Spleen (tissue), 11 donors: Measurements from ENCODE around the gene DLX1. TPM values are rescaled to one million over a fixed set of nuclear protein-coding genes. Genes with fewer than 3 reads are reported as not detected.
"Not testable (repeated sequence)": the region's sequence is repeated elsewhere in the genome, so short reads cannot be mapped to it uniquely, and the experiment has no call there.

Source experiments
- DNase-seq: peaks from one replicate; pipeline ENCODE4 v3.0.0-alpha.2; 2020
- H3K27ac ChIP-seq, 8 donors: fragments of 200-600 bp; sonication (generic) in 7 of 8; 1 replicate in 4 of 8; 2 replicates in 4 of 8; pipeline versions ENCODE4 v1.5.0 to v1.8.0; 2016 to 2021; ENCODE audit warnings: inconsistent platforms in 4 of 8, mild to moderate bottlenecking in 4 of 8, moderate library complexity in 1 of 8
- H3K27me3 ChIP-seq, 7 donors: fragments of 200-600 bp; sonication (generic) in 6 of 7; replicated peaks in 1 of 7; 1 replicate in 4 of 7; 2 replicates in 3 of 7; pipeline versions ENCODE4 v1.5.0 to v1.8.0; 2016 to 2021; ENCODE audit warnings: inconsistent platforms in 3 of 7, mild to moderate bottlenecking in 1 of 7
- H3K36me3 ChIP-seq, 6 donors: fragments of 200-600 bp; sonication (generic) in 5 of 6; 1 replicate in 4 of 6; 2 replicates in 2 of 6; pipeline versions ENCODE4 v1.5.0 to v1.8.0; 2016 to 2021; ENCODE audit warnings: inconsistent platforms in 2 of 6
- H3K4me1 ChIP-seq, 6 donors: fragments of 200-600 bp; sonication (generic) in 5 of 6; 1 replicate in 3 of 6; 2 replicates in 3 of 6; pipeline versions ENCODE4 v1.5.0 to v1.8.0; 2016 to 2021; ENCODE audit warnings: inconsistent platforms in 3 of 6
- H3K4me3 ChIP-seq, 8 donors: fragments of 200-600 bp; sonication (generic) in 7 of 8; 1 replicate in 4 of 8; 2 replicates in 4 of 8; pipeline versions ENCODE4 v1.5.0 to v1.8.0; 2016 to 2021; ENCODE audit warnings: inconsistent platforms in 4 of 8, mild to moderate bottlenecking in 4 of 8, moderate library complexity in 2 of 8
- H3K9me3 ChIP-seq, 8 donors: fragments of 200-600 bp; sonication (generic) in 7 of 8; 1 replicate in 4 of 8; 2 replicates in 4 of 8; pipeline versions ENCODE4 v1.5.0 to v1.8.0; 2016 to 2021; ENCODE audit warnings: inconsistent platforms in 4 of 8
- CTCF ChIP-seq, 11 experiments: fragments of 200-600 bp in 7 of 11; fragments of 450-650 bp in 4 of 11; sonication (generic) in 4 of 11; IDR thresholded peaks in 8 of 11; conservative IDR thresholded peaks in 3 of 11; 1 replicate in 7 of 11; 2 replicates in 4 of 11; pipeline versions ENCODE4 v1.4.0 to v1.8.0; 2016 to 2021; ENCODE audit warnings: antibody characterized with exemption in 11 of 11, inconsistent platforms in 4 of 11, mild to moderate bottlenecking in 1 of 11
- POLR2A ChIP-seq, 3 donors: fragments of 450-650 bp; IDR thresholded peaks; one replicate each; pipeline ENCODE4 v1.5.1; 2017; ENCODE audit warnings: antibody characterized with exemption in 3 of 3, mild to moderate bottlenecking in 1 of 3
- POLR2AphosphoS5 ChIP-seq, 3 donors: sonication (generic); formaldehyde crosslinking; IDR thresholded peaks; one replicate each; pipeline ENCODE4 v1.5.1; 2017; ENCODE audit warnings: antibody characterized with exemption in 3 of 3
- WGBS, 5 donors: extraction: QIAGEN DNeasy Blood & Tissue Kit in 3 of 5; methylation state at CpG; one replicate each; pipeline versions ENCODE4 v1.1.5 to v1.1.7; 2013 to 2018; 5-methylcytosine and 5-hydroxymethylcytosine counted together
- intact Hi-C: fragments of 100-400 bp; cut with DNase I; formaldehyde crosslinking; loops from one replicate; pipeline ENCODE4 v1.15.0; 2023; ENCODE audit warnings: low total_unique reads
- polyA plus RNA-seq, 3 donors: library from polyadenylated mRNA; stranded (reverse); fragments of 200-250 nt; gene quantifications; one replicate each; pipeline ENCODE4 v1.2.1, GENCODE V29; 2013
- total RNA-seq, 7 donors: library from RNA; depleted of rRNA in 3 of 7; stranded (reverse); fragments of >200 nt in 3 of 7; fragmentation: NEBNext Ultra II Directional in 4 of 7; extraction: Animal tissue kit (Norgen Biotek cat#: 25700) in 4 of 7; gene quantifications; one replicate each; pipeline versions ENCODE4 v1.1.0 to v1.2.1, GENCODE V29; 2016 to 2021
- donor health status: healthy with polysubstance abuse.
- donor health status: DM: no; HTN: no; CAD: no; lungs with moderate emphysema.
- donor health status: DM: no; HTN: no; CAD: no.
- donor health status: Bipolar disorder and iron deficiency.
- donor health status: healthy.
- donor health status: DM: no; HTN: no; CAD: no.
- donor health status: DM: yes; HTN: yes; CAD: no.

Gene DLX1
- total and polyA plus RNA-seq, 10 donors, result 0.16 TPM; not detected in 9

DNA sequence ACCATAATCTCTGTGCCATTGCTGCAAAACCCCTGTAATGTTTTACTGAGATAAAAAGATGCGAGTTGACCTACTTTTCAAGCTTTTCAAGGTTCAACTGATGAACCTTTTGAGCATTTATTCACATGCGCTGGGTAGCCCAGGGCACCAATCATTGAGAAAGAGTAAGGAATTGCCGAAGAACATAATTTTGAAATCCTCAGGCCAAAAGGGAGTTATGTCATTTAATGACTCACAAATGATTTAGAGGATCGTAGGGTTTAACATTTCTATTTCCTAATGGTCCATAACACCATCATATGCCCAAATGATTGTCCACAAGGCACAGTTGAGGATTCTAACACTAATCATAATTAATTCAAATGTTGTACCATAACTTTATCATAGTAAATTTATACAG, 20.2 kb upstream of the DLX1 start:
- Histone ChIP-seq H3K9me3 (no peaks in the 10 kb centered on the region), H3K4me1 (no peaks in the 10 kb centered on the region), H3K4me3 (no peak overlapping the region), H3K27ac (no peak overlapping the region), H3K27me3 (no peaks in the 10 kb centered on the region), H3K36me3 (peaks cover 0 to 26% (median 0%) of the 10 kb centered on the region in 6 donors)
- DNase-seq, result no peak
- intact Hi-C loops, result no loop called here
- 74 to 95% (median 86%) methylated on average over 4 of the region's 4 CpGs for WGBS, 5 donors
- TF ChIP-seq POLR2AphosphoS5 (IDR thresholded peaks at IDR 0.05), result no peak
- TF ChIP-seq POLR2A (IDR thresholded peaks at IDR 0.05), result no peak
- TF ChIP-seq CTCF (IDR thresholded peaks at IDR 0.05 in 8 of 11, conservative IDR thresholded peaks at IDR 0.05 in 3 of 11), result no peak

GRCh38 chr2:172066394-172066886, 18.9 kb upstream of the DLX1 start:
- 85 to 93% (median 92%) methylated on average over 4 of the region's 4 CpGs for WGBS, 5 donors
- TF ChIP-seq POLR2AphosphoS5 (IDR thresholded peaks at IDR 0.05) (no peak), CTCF (IDR thresholded peaks at IDR 0.05 in 8 of 11, conservative IDR thresholded peaks at IDR 0.05 in 3 of 11) (no peak), POLR2A (IDR thresholded peaks at IDR 0.05) (no peak)

DNA sequence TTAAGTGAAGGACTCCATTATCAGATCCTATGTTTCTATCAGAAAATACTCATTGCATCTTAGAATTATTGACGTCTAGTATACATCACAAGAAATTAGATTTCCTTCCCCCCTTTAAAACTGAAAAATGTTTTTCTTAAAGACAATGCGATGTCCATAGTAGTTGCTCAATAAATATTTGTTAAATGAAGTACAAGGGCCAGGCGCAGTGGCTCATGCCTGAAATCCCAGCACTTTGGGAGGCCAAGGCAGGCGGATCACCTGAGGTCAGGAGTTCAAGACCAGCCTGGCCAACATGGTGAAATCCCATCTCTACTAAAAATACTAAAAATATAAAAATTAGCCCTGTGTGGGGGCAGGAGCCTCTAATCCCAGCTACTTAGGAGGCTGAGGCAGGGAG, 17.4 kb upstream of the DLX1 start:
- H3K4me1 ChIP-seq, intact Hi-C loops, H3K4me3 ChIP-seq, H3K27me3 ChIP-seq, DNase-seq, H3K9me3 ChIP-seq, H3K27ac ChIP-seq: not testable (repeated sequence)
- 94 to 97% (median 95%) methylated on average over 4 of the region's 4 CpGs for WGBS, 5 donors
- H3K36me3 ChIP-seq, result peaks cover 0 to 20% (median 0%) of the 10 kb centered on the region in 6 donors

More at GRCh38 chr2:172066394-172066886, 18.9 kb upstream of the DLX1 start:
- Histone ChIP-seq H3K4me3 (no peak overlapping the region), H3K4me1 (no peaks in the 10 kb centered on the region), H3K27me3 (no peaks in the 10 kb centered on the region), H3K36me3 (peaks cover 0 to 26% (median 0%) of the 10 kb centered on the region in 6 donors), H3K27ac (no peak overlapping the region), H3K9me3 (no peaks in the 10 kb centered on the region)
- no peak for DNase-seq
- intact Hi-C loops, result no loop called here

GRCh38 chr2:172070936-172071335, 14.4 kb upstream of the DLX1 start:
- WGBS, 5 donors, result 83 to 95% (median 84%) methylated on average over 1 of the region's 1 CpG
- intact Hi-C loops, result no loop called here
- TF ChIP-seq POLR2A (IDR thresholded peaks at IDR 0.05) (no peak), CTCF (IDR thresholded peaks at IDR 0.05 in 8 of 11, conservative IDR thresholded peaks at IDR 0.05 in 3 of 11) (no peak), POLR2AphosphoS5 (IDR thresholded peaks at IDR 0.05) (no peak)

DNA sequence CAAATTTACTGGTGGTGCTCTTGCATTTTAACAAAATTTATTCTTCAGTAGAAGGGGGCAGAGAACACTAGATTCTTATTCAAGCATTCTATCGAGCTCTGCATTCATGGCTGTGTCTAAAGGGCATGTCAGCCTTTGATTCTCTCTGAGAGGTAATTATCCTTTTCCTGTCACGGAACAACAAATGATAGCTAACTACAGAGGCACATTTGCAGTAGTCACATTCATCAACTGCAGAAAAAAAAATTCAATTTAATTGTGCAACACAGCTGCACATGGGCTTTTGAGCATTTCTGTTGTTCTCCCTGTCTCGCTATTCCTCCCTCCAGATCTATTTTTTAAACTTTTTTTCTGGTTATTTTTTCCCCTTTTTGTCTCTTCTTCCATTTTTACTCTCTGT, 13.0 kb upstream of the DLX1 start:
- H3K27me3 ChIP-seq, result no peaks in the 10 kb centered on the region
- H3K4me3 ChIP-seq, result no peak overlapping the region
- no peak for DNase-seq
- no peaks in the 10 kb centered on the region for H3K36me3 ChIP-seq
- TF ChIP-seq CTCF (IDR thresholded peaks at IDR 0.05 in 8 of 11, conservative IDR thresholded peaks at IDR 0.05 in 3 of 11), result no peak
- TF ChIP-seq POLR2AphosphoS5 (IDR thresholded peaks at IDR 0.05), result no peak
- no peak for TF ChIP-seq POLR2A (IDR thresholded peaks at IDR 0.05)
- intact Hi-C loops, result no loop called here
- 88 to 95% (median 90%) methylated on average over 3 of the region's 3 CpGs for WGBS, 5 donors
- H3K4me1 ChIP-seq, result no peaks in the 10 kb centered on the region
- no peaks in the 10 kb centered on the region for H3K9me3 ChIP-seq
- H3K27ac ChIP-seq, result no peak overlapping the region

More at GRCh38 chr2:172070936-172071335, 14.4 kb upstream of the DLX1 start:
- H3K27me3 ChIP-seq, result no peaks in the 10 kb centered on the region
- H3K36me3 ChIP-seq, result peaks cover 0 to 8% (median 0%) of the 10 kb centered on the region in 6 donors
- H3K4me3 ChIP-seq, result no peak overlapping the region
- H3K9me3 ChIP-seq, result no peaks in the 10 kb centered on the region
- H3K4me1 ChIP-seq, result no peaks in the 10 kb centered on the region
- DNase-seq, result no peak
- no peak overlapping the region for H3K27ac ChIP-seq
